GM12801 (cell line): ENCODE measurements around the gene AQP12B.

Experiments
- CTCF ChIP-seq: IDR thresholded peaks from one replicate; pipeline ENCODE4 v1.5.1; 2011; ENCODE audit warnings: control low read depth; ENCODE audit not compliant: insufficient read length; ENCODE audit errors: extremely low read depth

The AQP12B gene

GRCh38 chr2:240717181-240717641 is 34.5 kb upstream of the AQP12B start:
- no peak for TF ChIP-seq CTCF

GRCh38 chr2:240716130-240716798 is 33.6 kb upstream of the AQP12B start:
- TF ChIP-seq CTCF: no peak

GRCh38 chr2:240714747-240715725 is 32.4 kb upstream of the AQP12B start:
- no peak for TF ChIP-seq CTCF

- no peak for TF ChIP-seq CTCF
Measured at GRCh38 chr2:240713928-240714746, 31.5 kb upstream of the AQP12B start.

GRCh38 chr2:240713071-240713927 is 30.6 kb upstream of the AQP12B start:
- TF ChIP-seq CTCF: no peak

GRCh38 chr2:240712121-240712520 is 29.4 kb upstream of the AQP12B start:
- no peak for TF ChIP-seq CTCF
